RCC 7860 (cell line): ENCODE data around the gene ABL2.
"Not testable (repeated sequence)": the region's sequence is repeated elsewhere in the genome, so short reads cannot be mapped to it uniquely, and the experiment has no call there.

Source experiments
- DNase-seq: peaks from one replicate; pipeline ENCODE4 v3.0.0-alpha.2; 2015; ENCODE audit warnings: low spot score
- FAIRE-seq: peaks from 2 replicates; lab custom pipeline; 2012; peaks lifted over from hg19 to GRCh38; lab: Jason Lieb, UNC

Gene ABL2

GRCh38 chr1:179229214-179230140 lies at the start of gene ABL2:
ABL2 (minus strand) TSS chr1:179229677; CDS start chr1:179229397, 280 bp downstream.
- no peak for DNase-seq
- FAIRE-seq, result no peak

GRCh38 chr1:179278920-179279319 lies 49.4 kb upstream of the ABL2 start:
- no peak for DNase-seq
- no peak for FAIRE-seq

- not testable (repeated sequence) for DNase-seq, FAIRE-seq
These were observed 44.9 kb upstream of the ABL2 start for GRCh38 chr1:179274424-179274823.

- FAIRE-seq, result no peak
- DNase-seq, result no peak
These were observed 39.6 kb upstream of the ABL2 start for GRCh38 chr1:179269071-179269470.

GRCh38 chr1:179264507-179264906 lies 35.0 kb upstream of the ABL2 start:
- DNase-seq (no peak), FAIRE-seq (no peak)

- DNase-seq, result no peak
- no peak for FAIRE-seq
These were observed 33.6 kb upstream of the ABL2 start for GRCh38 chr1:179263121-179263520.

- DNase-seq, result no peak
- FAIRE-seq, result no peak
These were observed 32.7 kb upstream of the ABL2 start for GRCh38 chr1:179262183-179262582.

- no peak for FAIRE-seq
- DNase-seq, result no peak
These were observed 24.0 kb upstream of the ABL2 start for GRCh38 chr1:179253286-179253972.

GRCh38 chr1:179252606-179253005 lies 23.1 kb upstream of the ABL2 start:
- FAIRE-seq (no peak), DNase-seq (no peak)

- DNase-seq, result peak; percentile 29
- FAIRE-seq, result no peak
These were observed 22.2 kb upstream of the ABL2 start for GRCh38 chr1:179251675-179252074.

- DNase-seq, result no peak
- no peak for FAIRE-seq
These were observed 18.4 kb upstream of the ABL2 start for GRCh38 chr1:179247923-179248322.

- not testable (repeated sequence) for FAIRE-seq, DNase-seq
These were observed 15.9 kb upstream of the ABL2 start for GRCh38 chr1:179245426-179245825.

- FAIRE-seq (no peak), DNase-seq (no peak)
These were observed 12.1 kb upstream of the ABL2 start for GRCh38 chr1:179241530-179242097.

GRCh38 chr1:179237222-179237621 lies 7.7 kb upstream of the ABL2 start:
- FAIRE-seq, result no peak

GRCh38 chr1:179234863-179235262 lies 5.4 kb upstream of the ABL2 start:
- FAIRE-seq (no peak), DNase-seq (peak; percentile 45)

More at GRCh38 chr1:179237222-179237621, 7.7 kb upstream of the ABL2 start:
- DNase-seq, result no peak

- peak; percentile 74 for DNase-seq
- no peak for FAIRE-seq
These were observed 2.4 kb upstream of the ABL2 start for GRCh38 chr1:179231923-179232322.

- no peak for FAIRE-seq
These were observed 1.2 kb upstream of the ABL2 start for GRCh38 chr1:179230721-179231120.

GRCh38 chr1:179230251-179230650 lies 774 bp upstream of the ABL2 start:
- DNase-seq (peak; percentile 54), FAIRE-seq (peak; percentile 69)

More at GRCh38 chr1:179230721-179231120, 1.2 kb upstream of the ABL2 start:
- no peak for DNase-seq

GRCh38 chr1:179228783-179229213 lies 679 bp downstream of the ABL2 start:
- FAIRE-seq, result no peak
- DNase-seq, result no peak

GRCh38 chr1:179226738-179227137 lies 2.7 kb downstream of the ABL2 start:
- FAIRE-seq (no peak), DNase-seq (no peak)

- DNase-seq, result peak; percentile 89
- FAIRE-seq, result peak; percentile 92
These were observed 5.0 kb downstream of the ABL2 start for GRCh38 chr1:179224466-179224865.
